ENCODE data around the gene ARHGEF39. TPM values are rescaled to one million over a fixed set of nuclear protein-coding genes. Genes with fewer than 3 reads are reported as not detected.

Gene ARHGEF39
- total and polyA plus RNA-seq, 2 donors from 2014 or later: 0.17 to 0.72 TPM

- Histone ChIP-seq H3K27ac (ENCODE audit: low read depth in 2 of 2, low read length in 2 of 2) (no peak overlapping the region), H3K9ac (ENCODE audit: low read length in 3 of 3) (no peak overlapping the region), H3K4me3 (ENCODE audit: low read length in 3 of 3) (no peak overlapping the region), H3K27me3 (ENCODE audit: control insufficient read depth, insufficient read depth, low read length) (no peaks in the 10 kb centered on the region), H3K36me3 (ENCODE audit: control insufficient read depth in 2 of 3, insufficient read depth in 3 of 3, low read length in 3 of 3) (no peaks in the 10 kb centered on the region), H3K4me1 (ENCODE audit: control insufficient read depth in 2 of 3, insufficient read depth in 2 of 3, low read depth in 1 of 3, low read length in 3 of 3) (peaks cover 0 to 4% (median 4%) of the 10 kb centered on the region in 3 donors), H3K9me3 (ENCODE audit: control insufficient read depth in 2 of 3, insufficient read depth in 1 of 3, low read length in 3 of 3) (no peaks in the 10 kb centered on the region)
- TF ChIP-seq CTCF (IDR thresholded peaks at IDR 0.05; ENCODE audit: borderline replicate concordance, extremely low read depth, insufficient read depth): no peak
- DNase-seq: peak in 2 of 5 donors; percentile 22 to 24
- FAIRE-seq: no peak
- intact Hi-C loops (cut with DNase I): no loop called here
These were observed 12.2 kb downstream of the ARHGEF39 start for GRCh38 chr9:35652829-35653209.

- no peaks in the 10 kb centered on the region for H3K9me3 ChIP-seq (ENCODE audit: control insufficient read depth in 2 of 3, insufficient read depth in 1 of 3, low read length in 3 of 3)
- TF ChIP-seq CTCF (IDR thresholded peaks at IDR 0.05; ENCODE audit: borderline replicate concordance, extremely low read depth, insufficient read depth): no peak
- intact Hi-C loops (cut with DNase I): no loop called here
- no peak overlapping the region for H3K9ac ChIP-seq (ENCODE audit: low read length in 3 of 3)
- no peak for FAIRE-seq
- no peak overlapping the region for H3K4me3 ChIP-seq (ENCODE audit: low read length in 3 of 3)
- no peaks in the 10 kb centered on the region for H3K36me3 ChIP-seq (ENCODE audit: control insufficient read depth in 2 of 3, insufficient read depth in 3 of 3, low read length in 3 of 3)
- no peaks in the 10 kb centered on the region for H3K27me3 ChIP-seq (ENCODE audit: control insufficient read depth, insufficient read depth, low read length)
- no peak overlapping the region for H3K27ac ChIP-seq (ENCODE audit: low read depth in 2 of 2, low read length in 2 of 2)
- peak in 1 of 5 donors; percentile 24 for DNase-seq
- peaks cover 0 to 4% (median 4%) of the 10 kb centered on the region in 3 donors for H3K4me1 ChIP-seq (ENCODE audit: control insufficient read depth in 2 of 3, insufficient read depth in 2 of 3, low read depth in 1 of 3, low read length in 3 of 3)
These were observed 12.8 kb downstream of the ARHGEF39 start for GRCh38 chr9:35651956-35652828.

GRCh38 chr9:35650341-35651158 is 14.4 kb downstream of the ARHGEF39 start, which contains the start of gene SIT1:
Gene SIT1, minus strand, starts transcription at chr9:35650931. Its CDS starts 78 bp downstream, at chr9:35650853.
- no peak for FAIRE-seq
- Histone ChIP-seq H3K9me3 (ENCODE audit: control insufficient read depth in 2 of 3, insufficient read depth in 1 of 3, low read length in 3 of 3) (no peaks in the 10 kb centered on the region), H3K36me3 (ENCODE audit: control insufficient read depth in 2 of 3, insufficient read depth in 3 of 3, low read length in 3 of 3) (no peaks in the 10 kb centered on the region), H3K27ac (ENCODE audit: low read depth in 2 of 2, low read length in 2 of 2) (no peak within 1 kb of the TSS), H3K9ac (ENCODE audit: low read length in 3 of 3) (no peak within 1 kb of the TSS), H3K27me3 (ENCODE audit: control insufficient read depth, insufficient read depth, low read length) (no peaks in the 10 kb centered on the region), H3K4me3 (ENCODE audit: low read length in 3 of 3) (no peak within 1 kb of the TSS), H3K4me1 (ENCODE audit: control insufficient read depth in 2 of 3, insufficient read depth in 2 of 3, low read depth in 1 of 3, low read length in 3 of 3) (peaks cover 0 to 3% (median 0%) of the 10 kb centered on the region in 3 donors)
- DNase-seq: peak in 1 of 5 donors; percentile 79
- TF ChIP-seq CTCF (IDR thresholded peaks at IDR 0.05; ENCODE audit: borderline replicate concordance, extremely low read depth, insufficient read depth): no peak
- intact Hi-C loops (cut with DNase I): no loop called here
